ENCODE data around the gene TRIM41. TPM values are rescaled to one million over a fixed set of nuclear protein-coding genes. Genes with fewer than 3 reads are reported as not detected.
A peak's percentile ranks its signal among the peaks of the same experiment; 100 is the strongest.

The TRIM41 gene
- total RNA-seq, 1 donor from 2014 or later = 26.9 TPM

GRCh38 chr5:181223729-181224389 lies 778 bp downstream of the TRIM41 start:
- Histone ChIP-seq H3K36me3 (no peaks in the 10 kb centered on the region), H3K27me3 (no peaks in the 10 kb centered on the region), H3K27ac (peak overlapping the region; percentile 97), H3K4me1 (peaks cover 8% of the 10 kb centered on the region), H3K4me3 (peak overlapping the region; percentile 96), H3K9me3 (no peaks in the 10 kb centered on the region)
- intact Hi-C loops (cut with DNase I) = no loop called here
- DNase-seq = peak; percentile 83
- peak; percentile 7 for ATAC-seq
- TF ChIP-seq CTCF (IDR thresholded peaks at IDR 0.05) = no peak

- no peaks in the 10 kb centered on the region for H3K9me3 ChIP-seq
- H3K27ac ChIP-seq = peak overlapping the region; percentile 97
- ATAC-seq (no peak), DNase-seq (no peak)
- H3K4me3 ChIP-seq = peak overlapping the region; percentile 96
- no peaks in the 10 kb centered on the region for H3K36me3 ChIP-seq
- TF ChIP-seq CTCF (IDR thresholded peaks at IDR 0.05) = no peak
- H3K27me3 ChIP-seq = no peaks in the 10 kb centered on the region
- peaks cover 8% of the 10 kb centered on the region for H3K4me1 ChIP-seq
- intact Hi-C loops (cut with DNase I) = no loop called here
These were observed 1.5 kb downstream of the TRIM41 start for GRCh38 chr5:181224390-181225229.

GRCh38 chr5:181229996-181230395 lies 6.9 kb downstream of the TRIM41 start:
- no peak overlapping the region for H3K27ac ChIP-seq
- ATAC-seq = no peak
- no peak for TF ChIP-seq CTCF (IDR thresholded peaks at IDR 0.05)
- H3K9me3 ChIP-seq = no peaks in the 10 kb centered on the region
- peaks cover 45% of the 10 kb centered on the region for H3K36me3 ChIP-seq
- DNase-seq = no peak
- intact Hi-C loops (cut with DNase I) = no loop called here
- no peaks in the 10 kb centered on the region for H3K4me1 ChIP-seq
- H3K27me3 ChIP-seq = no peaks in the 10 kb centered on the region
- no peak overlapping the region for H3K4me3 ChIP-seq

- no peak for TF ChIP-seq CTCF (IDR thresholded peaks at IDR 0.05)
- Histone ChIP-seq H3K4me1 (no peaks in the 10 kb centered on the region), H3K27ac (no peak overlapping the region), H3K4me3 (no peak overlapping the region), H3K36me3 (peaks cover 51% of the 10 kb centered on the region), H3K9me3 (no peaks in the 10 kb centered on the region), H3K27me3 (no peaks in the 10 kb centered on the region)
- DNase-seq (no peak), ATAC-seq (no peak)
- intact Hi-C loops (cut with DNase I) = no loop called here
These were observed 7.5 kb downstream of the TRIM41 start for GRCh38 chr5:181230551-181230950.

- Histone ChIP-seq H3K36me3 (peaks cover 59% of the 10 kb centered on the region), H3K4me1 (no peaks in the 10 kb centered on the region), H3K4me3 (no peak overlapping the region), H3K27ac (no peak overlapping the region), H3K9me3 (no peaks in the 10 kb centered on the region), H3K27me3 (no peaks in the 10 kb centered on the region)
- intact Hi-C loops (cut with DNase I) = no loop called here
- no peak for ATAC-seq
- no peak for DNase-seq
- TF ChIP-seq CTCF (IDR thresholded peaks at IDR 0.05) = no peak
These were observed 8.4 kb downstream of the TRIM41 start for GRCh38 chr5:181231432-181231831.
